Amniotic stem cell (primary cell): ENCODE results near the gene HARS2.
"Not testable (repeated sequence)": the region's sequence is repeated elsewhere in the genome, so short reads cannot be mapped to it uniquely, and the experiment has no call there.

Experiments
- DNase-seq: peaks from one replicate; lab custom pipeline; 2025; lab: John Stamatoyannopoulos, UW

Gene HARS2

GRCh38 chr5:140690941-140691924 lies at the start of gene HARS2, which contains the start of gene HARS1:
Gene HARS2, plus strand, starts transcription at chr5:140691455. Its CDS starts 194 bp downstream, at chr5:140691649.
Gene HARS1, minus strand, starts transcription at chr5:140691370. Its CDS starts 66 bp downstream, at chr5:140691304.
- peak; percentile 95 for DNase-seq

GRCh38 chr5:140641716-140642115 lies 49.5 kb upstream of the HARS2 start:
- no peak for DNase-seq

GRCh38 chr5:140642718-140643117 lies 48.5 kb upstream of the HARS2 start:
- no peak for DNase-seq

GRCh38 chr5:140647042-140647419 lies 44.2 kb upstream of the HARS2 start:
- DNase-seq, result no peak

- no peak for DNase-seq
Observed at GRCh38 chr5:140658870-140659269, 32.4 kb upstream of the HARS2 start.

GRCh38 chr5:140660371-140660770 lies 30.9 kb upstream of the HARS2 start:
- not testable (repeated sequence) for DNase-seq

GRCh38 chr5:140664030-140664358 lies 27.3 kb upstream of the HARS2 start:
- no peak for DNase-seq

GRCh38 chr5:140664359-140665119 lies 26.7 kb upstream of the HARS2 start, which contains the start of gene WDR55:
Gene WDR55, plus strand, starts transcription at chr5:140664904. Its CDS starts 9 bp downstream, at chr5:140664913.
- DNase-seq, result peak; percentile 76

- DNase-seq, result not testable (repeated sequence)
Observed at GRCh38 chr5:140671035-140671434, 20.2 kb upstream of the HARS2 start.

- DNase-seq, result no peak
Observed at GRCh38 chr5:140671472-140672125, 19.7 kb upstream of the HARS2 start.

GRCh38 chr5:140672455-140673186 lies 18.6 kb upstream of the HARS2 start:
- DNase-seq, result no peak

GRCh38 chr5:140673187-140673976 lies 17.9 kb upstream of the HARS2 start, which contains the start of gene DND1:
Gene DND1, minus strand, starts transcription at chr5:140673576. Its CDS starts 34 bp downstream, at chr5:140673542.
- no peak for DNase-seq

- DNase-seq, result no peak
Observed at GRCh38 chr5:140674211-140674610, 17.0 kb upstream of the HARS2 start.

GRCh38 chr5:140674629-140675028 lies 16.6 kb upstream of the HARS2 start:
- no peak for DNase-seq

- DNase-seq, result no peak
Observed at GRCh38 chr5:140677947-140678346, 13.3 kb upstream of the HARS2 start.

- no peak for DNase-seq
Observed at GRCh38 chr5:140678993-140679392, 12.3 kb upstream of the HARS2 start.

GRCh38 chr5:140690376-140690932 lies 801 bp upstream of the HARS2 start:
- no peak for DNase-seq

GRCh38 chr5:140694276-140694675 lies 3.0 kb downstream of the HARS2 start:
- DNase-seq, result no peak

- no peak for DNase-seq
Observed at GRCh38 chr5:140696891-140697492, 5.7 kb downstream of the HARS2 start.
